ENCODE results near the gene ARAF.

DNA sequence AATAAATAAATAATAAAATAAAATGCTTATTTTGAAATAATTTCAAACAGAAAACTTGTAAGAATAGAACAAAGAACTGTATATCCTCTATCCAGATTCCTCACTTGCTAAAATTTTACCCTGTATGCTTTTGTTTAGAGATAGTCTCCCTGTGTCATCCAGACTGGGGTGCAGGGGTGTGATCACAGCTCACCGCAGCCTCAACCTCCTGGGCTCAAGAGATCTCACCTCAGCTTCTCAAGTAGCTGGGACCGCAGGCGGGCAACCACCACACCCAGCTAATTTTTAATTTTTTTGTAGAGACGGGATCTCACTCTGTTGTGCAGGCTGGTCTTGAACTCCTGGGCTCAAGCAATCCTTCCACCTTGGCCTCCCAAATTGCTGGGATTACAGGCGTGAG lies 17.5 kb upstream of the ARAF start:
- no peak for TF ChIP-seq EZH2 (IDR thresholded peaks at IDR 0.05; ENCODE audit: borderline replicate concordance, low read depth, low read length, poor library complexity, severe bottlenecking)
- TF ChIP-seq, protein P1, sequence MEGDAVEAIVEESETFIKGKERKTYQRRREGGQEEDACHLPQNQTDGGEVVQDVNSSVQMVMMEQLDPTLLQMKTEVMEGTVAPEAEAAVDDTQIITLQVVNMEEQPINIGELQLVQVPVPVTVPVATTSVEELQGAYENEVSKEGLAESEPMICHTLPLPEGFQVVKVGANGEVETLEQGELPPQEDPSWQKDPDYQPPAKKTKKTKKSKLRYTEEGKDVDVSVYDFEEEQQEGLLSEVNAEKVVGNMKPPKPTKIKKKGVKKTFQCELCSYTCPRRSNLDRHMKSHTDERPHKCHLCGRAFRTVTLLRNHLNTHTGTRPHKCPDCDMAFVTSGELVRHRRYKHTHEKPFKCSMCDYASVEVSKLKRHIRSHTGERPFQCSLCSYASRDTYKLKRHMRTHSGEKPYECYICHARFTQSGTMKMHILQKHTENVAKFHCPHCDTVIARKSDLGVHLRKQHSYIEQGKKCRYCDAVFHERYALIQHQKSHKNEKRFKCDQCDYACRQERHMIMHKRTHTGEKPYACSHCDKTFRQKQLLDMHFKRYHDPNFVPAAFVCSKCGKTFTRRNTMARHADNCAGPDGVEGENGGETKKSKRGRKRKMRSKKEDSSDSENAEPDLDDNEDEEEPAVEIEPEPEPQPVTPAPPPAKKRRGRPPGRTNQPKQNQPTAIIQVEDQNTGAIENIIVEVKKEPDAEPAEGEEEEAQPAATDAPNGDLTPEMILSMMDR (conservative IDR thresholded peaks at IDR 0.05; ENCODE audit: low read depth, low read length) = no peak
